GM23338 (cell line): Measurements from ENCODE around the gene PHOX2A. TPM values are rescaled to one million over a fixed set of nuclear protein-coding genes. Genes with fewer than 3 reads are reported as not detected.

Experiments
- ATAC-seq: fragments of 200-7000 bp; cut with Tn5 transposase; 3 replicates; pipeline ENCODE4 v1.9.1; 2020
- DNase-seq: peaks from one replicate; pipeline ENCODE4 v3.0.0-alpha.2; 2015; ENCODE audit warnings: low spot score
- H2AFZ ChIP-seq: fragments of 200-600 bp; sonication (generic); 2 replicates; pipeline ENCODE4 v1.8.0; 2016; ENCODE audit warnings: antibody characterized with exemption, mild to moderate bottlenecking, moderate library complexity
- H3F3A ChIP-seq: fragments of 200-600 bp; sonication (generic); replicated peaks from 2 replicates; pipeline ENCODE4 v1.8.0; 2017; ENCODE audit warnings: antibody characterized with exemption, mixed run types, low read depth
- H3K27ac ChIP-seq: fragments of 200-600 bp; sonication (generic); 2 replicates; pipeline ENCODE4 v1.6.1; 2016; ENCODE audit warnings: low read depth
- H3K27me3 ChIP-seq: fragments of 200-600 bp; sonication (generic); 2 replicates; pipeline ENCODE4 v1.8.0; 2016; ENCODE audit warnings: mild to moderate bottlenecking, mixed run types, moderate library complexity; ENCODE audit not compliant: insufficient read depth
- H3K36me3 ChIP-seq: fragments of 200-600 bp; sonication (generic); 2 replicates; pipeline ENCODE4 v1.8.0; 2016; ENCODE audit warnings: mild to moderate bottlenecking; ENCODE audit not compliant: insufficient read depth
- H3K4me1 ChIP-seq: fragments of 200-600 bp; sonication (generic); 2 replicates; pipeline ENCODE4 v1.8.0; 2016; ENCODE audit warnings: mild to moderate bottlenecking, moderate library complexity; ENCODE audit not compliant: insufficient read depth
- H3K4me2 ChIP-seq: fragments of 200-600 bp; sonication (generic); 2 replicates; pipeline ENCODE4 v1.7.1; 2017; ENCODE audit warnings: mixed run types
- H3K4me3 ChIP-seq: fragments of 200-600 bp; sonication (generic); 2 replicates; pipeline ENCODE4 v1.6.1; 2016; ENCODE audit warnings: mixed run types
- H3K79me2 ChIP-seq: fragments of 200-600 bp; sonication (generic); replicated peaks from 2 replicates; pipeline ENCODE4 v1.8.0; 2017; ENCODE audit warnings: mild to moderate bottlenecking; ENCODE audit not compliant: insufficient read depth
- H3K9me2 ChIP-seq: fragments of 200-600 bp; sonication (generic); 2 replicates; pipeline ENCODE4 v1.8.0; 2017; ENCODE audit not compliant: insufficient read depth
- H4K20me1 ChIP-seq: fragments of 200-600 bp; sonication (generic); replicated peaks from 2 replicates; pipeline ENCODE4 v1.8.0; 2017; ENCODE audit warnings: mild to moderate bottlenecking; ENCODE audit not compliant: insufficient read depth
- H3K27ac Mint-ChIP-seq: 2 replicates; pipeline ENCODE4 v1.8.0; 2020; ENCODE audit warnings: inconsistent platforms, mild to moderate bottlenecking, moderate library complexity, mixed read lengths
- H3K27me3 Mint-ChIP-seq: 3 replicates; pipeline ENCODE4 v1.8.0; 2022; ENCODE audit warnings: low read depth, mild to moderate bottlenecking, moderate library complexity, mixed read lengths, inconsistent platforms; ENCODE audit not compliant: insufficient read depth, poor library complexity
- H3K36me3 Mint-ChIP-seq: 3 replicates; pipeline ENCODE4 v1.8.0; 2021; ENCODE audit warnings: low read depth, mild to moderate bottlenecking, inconsistent platforms, moderate library complexity, mixed read lengths
- H3K4me1 Mint-ChIP-seq: 3 replicates; pipeline ENCODE4 v1.8.0; 2020; ENCODE audit warnings: mild to moderate bottlenecking, inconsistent platforms, mixed read lengths
- H3K4me3 Mint-ChIP-seq: 3 replicates; pipeline ENCODE4 v1.8.0; 2021; ENCODE audit warnings: moderate library complexity, mild to moderate bottlenecking, inconsistent platforms, mixed read lengths
- H3K9me3 Mint-ChIP-seq: 3 replicates; pipeline ENCODE4 v1.8.0; 2020; ENCODE audit warnings: moderate library complexity, mild to moderate bottlenecking, inconsistent platforms, mixed read lengths
- CREB1 ChIP-seq: fragments of 250-450 bp; sonication (Bioruptor Pico); IDR thresholded peaks from 2 replicates; pipeline ENCODE4 v1.5.0; 2020; ENCODE audit warnings: low read depth, mild to moderate bottlenecking, moderate library complexity
- CTCF ChIP-seq, 2 experiments: fragments of 200-600 bp in 1 of 2; sonication (generic) in 1 of 2; conservative IDR thresholded peaks; 2 replicates each; pipeline versions ENCODE4 v1.5.1 to v1.6.1; 2016 to 2017; ENCODE audit warnings: antibody characterized with exemption in 2 of 2, low read depth in 2 of 2, mild to moderate bottlenecking in 2 of 2, moderate library complexity in 1 of 2
- ETS1 ChIP-seq: IDR thresholded peaks from 2 replicates; pipeline ENCODE4 v1.6.1; 2016; ENCODE audit warnings: antibody characterized with exemption
- EZH2phosphoT487 ChIP-seq: fragments of 200-600 bp; sonication (generic); IDR thresholded peaks from one replicate; pipeline ENCODE4 v1.8.1; 2018; ENCODE audit warnings: antibody characterized with exemption; ENCODE audit not compliant: unreplicated experiment
- NANOG ChIP-seq: IDR thresholded peaks from 2 replicates; pipeline ENCODE4 v1.6.1; 2016; ENCODE audit warnings: antibody characterized with exemption, borderline replicate concordance
- POLR2AphosphoS5 ChIP-seq: IDR thresholded peaks from 2 replicates; pipeline ENCODE4 v1.6.1; 2016; ENCODE audit warnings: antibody characterized with exemption, low read depth
- REST ChIP-seq: IDR thresholded peaks from one replicate; pipeline ENCODE4 v1.6.1; 2018; ENCODE audit warnings: antibody characterized with exemption; ENCODE audit not compliant: unreplicated experiment
- STAT1 ChIP-seq: IDR thresholded peaks from one replicate; pipeline ENCODE4 v1.6.1; 2016; ENCODE audit warnings: antibody characterized with exemption; ENCODE audit not compliant: unreplicated experiment
- ZNF114 ChIP-seq: fragments of 250-450 bp; sonication (Bioruptor Pico); IDR thresholded peaks from 2 replicates; pipeline ENCODE4 v1.5.0; 2020; ENCODE audit warnings: mild to moderate bottlenecking, moderate library complexity
- ZNF331 ChIP-seq: fragments of 250-450 bp; sonication (Bioruptor Pico); IDR thresholded peaks from 2 replicates; pipeline ENCODE4 v1.5.0; 2020; ENCODE audit warnings: low read depth, mild to moderate bottlenecking, moderate library complexity
- ZNF462 ChIP-seq: fragments of 250-450 bp; sonication (Bioruptor Pico); IDR thresholded peaks from 2 replicates; pipeline ENCODE4 v1.5.0; 2020; ENCODE audit warnings: mild to moderate bottlenecking, moderate library complexity
- polyA plus RNA-seq: library from polyadenylated mRNA; unstranded; fragments of >200 nt; fragmentation: Nextera tagmentation; extraction: Ambion mirVana; gene quantifications from 2 replicates; pipeline ENCODE4 v1.2.1, GENCODE V29; 2016
- total RNA-seq: library from RNA; depleted of rRNA; stranded (reverse); fragments of >200 nt; shearing (Covaris generic); gene quantifications from 2 replicates; pipeline ENCODE4 v1.2.3, GENCODE V29; 2014

Gene PHOX2A
- total and polyA plus RNA-seq, 2 experiments from 2014 or later: 0.31 TPM; not detected in 1

- TF ChIP-seq ETS1: no peak
- TF ChIP-seq EZH2phosphoT487: no peak
- no peak for TF ChIP-seq CREB1 (CRISPR knock-in tag)
- TF ChIP-seq ZNF462 (CRISPR knock-in tag): no peak
- no peak for TF ChIP-seq ZNF331
These were observed 26.1 kb downstream of the PHOX2A start (continued) for GRCh38 chr11:72217841-72218240.

- H3K4me3 Mint-ChIP-seq: no peak within 1 kb of the TSS
- no peak within 1 kb of the TSS for H3K4me3 ChIP-seq
- peaks cover 14% of the 10 kb centered on the region for H3K27me3 Mint-ChIP-seq
- no peaks in the 10 kb centered on the region for H3F3A ChIP-seq
- no peak within 1 kb of the TSS for H3K27ac Mint-ChIP-seq
- no peaks in the 10 kb centered on the region; the same call in 1 of the 2 replicates for H3K4me1 ChIP-seq
- no peaks in the 10 kb centered on the region for H3K36me3 ChIP-seq
- no peak within 1 kb of the TSS; the same call in 1 of the 2 replicates for H2AFZ ChIP-seq
- H3K9me2 ChIP-seq: no peaks in the 10 kb centered on the region
- no peaks in the 10 kb centered on the region for H4K20me1 ChIP-seq
- H3K79me2 ChIP-seq: no peaks in the 10 kb centered on the region
- ATAC-seq (no peak), DNase-seq (no peak)
- no peaks in the 10 kb centered on the region; the same call in 2 of the 3 replicates for H3K36me3 Mint-ChIP-seq
- H3K4me1 Mint-ChIP-seq: no peaks in the 10 kb centered on the region; the same call in 1 of the 3 replicates
- H3K4me2 ChIP-seq: no peak within 1 kb of the TSS
- 0 out of 2 replicates have a peak, but pooled peaks cover under 1% of the 10 kb centered on the region for H3K27me3 ChIP-seq
- H3K9me3 Mint-ChIP-seq: no peaks in the 10 kb centered on the region
- H3K27ac ChIP-seq: no peak within 1 kb of the TSS
- TF ChIP-seq ETS1 (no peak), CREB1 (CRISPR knock-in tag) (no peak), ZNF331 (no peak), EZH2phosphoT487 (no peak), REST (no peak), POLR2AphosphoS5 (no peak), STAT1 (no peak), ZNF114 (CRISPR knock-in tag) (no peak), NANOG (no peak), CTCF (conservative IDR thresholded peaks at IDR 0.05; ENCODE audit: low read depth in 2 of 2) (no peak)
These were observed 27.3 kb downstream of the PHOX2A start, which contains the start of gene FOLR2 for GRCh38 chr11:72216638-72217037. Gene FOLR2 (plus strand): TSS chr11:72216794. CDS start chr11:72218585, 1,791 bp downstream.
